CD4-positive, alpha-beta T cell treated with Interleukin-21 for 1 hour (primary cell): ENCODE data around the gene ACKR3.

Experiments used
- DNase-seq: peaks from one replicate; pipeline ENCODE4 v3.0.0-alpha.2; 2020

ACKR3 gene

DNA sequence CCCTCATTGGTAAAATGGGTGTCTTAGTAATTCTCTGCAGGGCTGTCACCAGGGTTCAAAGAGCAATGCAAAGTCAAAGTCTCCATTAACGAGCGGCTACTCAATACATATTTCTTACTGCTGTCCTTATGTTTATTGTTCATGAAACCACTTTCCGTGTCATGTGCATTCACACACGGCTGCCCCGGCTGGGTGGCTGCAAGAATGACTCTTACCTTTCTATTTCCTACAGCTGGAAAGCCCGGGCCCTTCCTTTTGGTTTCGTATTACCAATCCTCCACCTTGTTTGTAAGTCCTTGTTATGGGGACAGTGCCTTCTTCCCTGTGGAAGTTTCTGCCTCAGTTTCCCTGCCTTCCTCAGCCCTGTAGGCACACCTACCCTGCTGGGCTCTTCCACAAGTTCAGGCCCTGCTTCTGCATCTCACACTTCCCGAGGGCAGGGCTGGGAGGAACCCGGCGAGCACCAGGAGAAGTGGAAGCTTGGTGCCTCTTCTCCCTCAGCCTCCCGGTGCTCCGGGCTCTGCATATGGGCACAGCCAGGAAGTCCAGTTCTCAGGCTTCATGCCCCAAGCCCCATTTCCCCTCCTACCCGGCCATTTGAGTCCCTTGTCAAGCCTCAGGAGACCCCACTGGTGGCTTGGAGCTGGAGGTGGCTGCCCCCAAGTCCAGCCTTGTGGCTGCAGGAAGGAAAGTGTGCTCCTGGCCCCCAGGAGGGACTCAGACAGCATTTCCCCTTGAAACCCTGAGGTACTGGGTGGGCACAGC, 18.7 kb upstream of the ACKR3 start:
- no peak for DNase-seq

DNA sequence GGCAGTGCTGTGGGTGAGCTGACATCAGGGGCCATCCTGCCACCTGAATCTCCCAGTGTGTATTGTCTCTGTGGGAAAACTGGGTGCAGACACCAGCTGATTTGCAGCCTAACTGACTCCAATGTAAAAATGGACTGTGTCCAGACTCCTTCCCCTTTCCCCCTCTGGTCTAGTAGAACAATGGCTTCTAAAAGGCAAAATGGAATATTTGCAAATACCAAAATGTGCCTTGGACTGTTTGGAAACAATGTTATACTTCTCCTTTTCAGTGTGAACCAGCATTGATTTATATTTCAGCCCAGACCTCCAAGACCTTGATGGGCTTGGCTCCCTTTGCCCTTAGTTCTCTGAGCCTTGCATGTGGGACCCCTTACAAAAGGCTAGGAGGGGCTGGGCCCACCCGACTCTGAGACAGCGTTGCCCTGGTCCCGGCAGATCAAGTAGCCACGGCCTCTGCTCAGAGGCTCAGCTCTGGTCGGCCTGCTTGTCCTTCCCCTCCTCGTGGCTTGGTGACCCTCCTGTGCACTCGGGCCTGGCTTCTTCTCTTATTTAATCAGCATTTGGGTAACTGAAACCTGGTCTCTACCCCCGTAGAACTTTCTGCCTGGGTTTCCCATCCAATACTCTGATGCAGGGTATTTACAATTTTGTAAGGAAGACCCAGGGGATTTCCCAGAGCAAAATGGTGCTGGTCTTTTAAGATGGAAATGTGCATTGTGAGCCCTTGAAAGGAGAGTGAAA, 18.0 kb upstream of the ACKR3 start:
- no peak for DNase-seq

DNA sequence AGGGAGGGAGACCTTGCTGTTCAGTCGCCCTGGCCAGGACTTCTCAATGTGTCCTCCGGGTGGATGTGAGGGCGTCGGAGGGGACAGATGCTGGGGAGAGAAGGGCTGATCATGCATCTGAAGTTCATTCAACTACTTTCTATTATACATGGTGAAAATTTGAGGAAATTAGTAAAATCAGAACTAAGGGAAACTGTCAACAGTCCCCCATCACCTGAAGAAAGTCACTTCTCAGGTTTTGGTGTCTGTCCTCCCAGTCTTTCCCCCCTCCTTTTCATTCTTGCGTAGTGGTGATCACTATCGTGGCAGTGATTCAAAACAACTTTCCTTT, 17.4 kb upstream of the ACKR3 start:
- no peak for DNase-seq

DNA sequence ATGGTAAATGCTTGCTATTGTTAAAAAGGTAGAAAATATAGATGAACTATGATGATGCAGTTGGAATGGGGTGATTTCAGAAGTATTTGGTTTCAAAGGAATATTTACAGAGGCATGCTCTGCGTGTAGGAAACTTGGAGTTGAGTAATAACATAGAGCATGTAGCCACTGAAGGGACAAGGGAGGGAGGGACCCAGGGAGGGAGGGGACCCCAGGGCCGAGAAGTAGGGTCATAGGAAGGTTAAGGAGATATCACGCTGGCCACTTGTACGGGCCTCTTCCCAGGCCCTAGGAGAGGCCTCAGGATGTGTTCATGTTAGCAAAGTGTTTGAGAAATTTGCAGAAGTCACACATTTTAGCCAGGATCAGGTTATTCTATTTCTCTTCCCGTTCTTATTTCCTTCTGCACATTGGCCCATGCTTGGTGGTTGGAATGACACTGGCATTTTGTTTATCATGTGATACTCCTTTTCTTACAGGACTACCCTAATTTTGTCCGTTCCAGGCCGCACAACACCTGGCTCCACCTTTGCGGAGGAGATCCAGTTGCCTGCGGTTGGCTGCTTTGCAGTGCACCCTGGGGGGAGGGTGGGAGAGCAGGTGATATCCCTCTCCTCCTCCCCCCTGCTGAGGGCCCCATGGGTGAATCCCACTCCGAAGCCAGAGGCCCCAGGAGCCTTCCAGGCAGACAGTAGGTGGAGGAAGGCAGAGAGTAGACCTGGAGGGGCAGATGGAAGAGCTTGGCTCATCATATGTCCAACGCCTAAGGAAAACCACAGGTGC, 16.9 kb upstream of the ACKR3 start:
- DNase-seq: no peak

DNA sequence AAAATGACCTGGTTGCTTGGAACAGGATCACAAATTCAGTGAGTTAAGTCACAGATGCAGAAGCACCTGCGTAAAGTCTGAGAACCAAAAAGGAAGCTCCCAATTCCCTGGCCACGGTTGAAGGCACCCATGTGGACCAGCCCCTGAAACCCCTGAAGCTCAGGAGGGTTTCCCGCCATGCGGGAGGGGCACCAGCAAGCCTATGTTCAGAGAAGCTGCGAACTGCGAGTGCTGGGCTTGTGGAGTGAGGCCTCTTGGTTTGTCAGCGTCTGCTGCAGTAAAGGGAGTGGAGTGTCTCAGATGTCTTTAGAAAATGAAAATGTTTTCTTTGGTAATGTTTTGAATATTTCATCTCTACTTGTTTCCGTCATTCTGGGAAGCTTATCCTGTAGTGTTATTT, 16.1 kb upstream of the ACKR3 start:
- no peak for DNase-seq

GRCh38 chr2:236554629-236555282, 14.9 kb upstream of the ACKR3 start:
- no peak for DNase-seq

- DNase-seq: no peak
Measured at GRCh38 chr2:236555481-236555880, 14.1 kb upstream of the ACKR3 start.

DNA sequence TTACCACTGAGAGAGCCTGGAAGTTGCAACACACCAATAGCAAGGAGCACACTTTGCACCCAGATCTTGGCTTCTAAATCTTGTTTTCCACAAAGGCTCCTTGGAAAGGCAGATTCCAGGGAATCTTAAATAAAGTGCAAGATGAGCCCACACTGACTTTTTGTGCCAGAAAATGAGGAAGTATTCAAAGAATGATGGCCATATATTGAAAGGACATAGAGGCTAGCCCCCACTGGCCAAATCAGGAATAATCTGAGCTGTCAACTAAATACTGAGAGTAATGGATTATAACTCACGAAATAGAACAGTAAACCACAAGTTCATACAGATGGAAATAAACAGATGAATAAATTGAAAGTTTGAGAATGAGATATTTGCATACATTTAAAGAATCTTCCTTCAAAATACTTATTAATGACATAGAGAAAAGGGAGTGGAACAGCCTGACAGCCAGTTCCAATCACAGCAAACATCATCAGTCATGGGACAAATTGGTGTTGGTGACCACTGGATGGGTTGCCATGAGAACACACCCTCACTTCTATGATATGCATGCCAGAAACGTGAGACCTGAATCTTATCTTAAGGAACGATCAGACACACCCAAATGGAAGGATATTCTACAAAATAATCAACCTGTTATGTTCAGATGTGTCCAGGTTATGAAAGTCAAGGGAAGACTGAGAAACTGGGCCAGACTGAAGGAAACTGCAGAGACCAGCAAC, 12.2 kb upstream of the ACKR3 start:
- DNase-seq: no peak

DNA sequence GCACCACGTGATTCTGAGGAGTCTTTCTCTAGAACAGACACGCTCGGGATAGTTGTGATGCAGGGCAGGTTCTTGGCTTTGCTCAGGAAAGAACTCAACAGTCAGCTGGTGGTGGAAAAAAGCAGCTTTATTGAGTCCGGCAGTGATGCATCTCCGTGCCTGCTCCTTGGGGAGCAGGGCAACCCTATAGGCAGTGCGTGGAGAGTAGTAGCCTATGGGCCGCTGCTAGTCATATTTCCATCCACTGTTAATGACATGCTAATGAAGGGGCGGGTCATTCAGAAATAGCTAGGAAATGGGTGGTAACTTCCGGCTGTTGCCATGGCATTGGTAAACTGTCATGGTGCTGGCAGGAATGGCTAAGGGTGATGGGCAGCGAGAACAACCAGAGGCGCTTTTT, 11.6 kb upstream of the ACKR3 start:
- DNase-seq: no peak

GRCh38 chr2:236558993-236559978, 10.3 kb upstream of the ACKR3 start:
- DNase-seq: no peak

- no peak for DNase-seq
Measured at GRCh38 chr2:236561874-236562273, 7.8 kb upstream of the ACKR3 start.

- DNase-seq: no peak
Measured at GRCh38 chr2:236562434-236562833, 7.2 kb upstream of the ACKR3 start.

- DNase-seq: no peak
Measured at GRCh38 chr2:236563953-236564352, 5.7 kb upstream of the ACKR3 start.

DNA sequence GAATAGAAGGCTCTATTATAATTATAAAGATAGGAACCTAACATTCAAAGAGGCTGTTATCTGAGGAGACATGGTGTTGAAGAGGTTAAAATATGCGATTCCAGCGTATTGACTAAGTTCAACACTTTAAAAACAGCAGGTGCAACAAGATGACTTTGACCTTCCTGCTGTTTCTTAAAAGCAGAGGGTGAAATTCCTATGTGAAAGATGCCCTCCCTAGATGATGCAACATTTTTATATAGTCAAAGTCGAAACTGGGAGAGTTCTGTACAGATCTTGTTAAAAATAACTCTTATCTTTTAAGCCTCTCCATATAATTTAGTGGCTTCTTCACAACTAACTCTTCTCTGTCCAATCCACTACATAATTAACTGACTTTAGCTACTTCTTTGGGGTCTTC, 4.4 kb upstream of the ACKR3 start:
- DNase-seq: no peak

DNA sequence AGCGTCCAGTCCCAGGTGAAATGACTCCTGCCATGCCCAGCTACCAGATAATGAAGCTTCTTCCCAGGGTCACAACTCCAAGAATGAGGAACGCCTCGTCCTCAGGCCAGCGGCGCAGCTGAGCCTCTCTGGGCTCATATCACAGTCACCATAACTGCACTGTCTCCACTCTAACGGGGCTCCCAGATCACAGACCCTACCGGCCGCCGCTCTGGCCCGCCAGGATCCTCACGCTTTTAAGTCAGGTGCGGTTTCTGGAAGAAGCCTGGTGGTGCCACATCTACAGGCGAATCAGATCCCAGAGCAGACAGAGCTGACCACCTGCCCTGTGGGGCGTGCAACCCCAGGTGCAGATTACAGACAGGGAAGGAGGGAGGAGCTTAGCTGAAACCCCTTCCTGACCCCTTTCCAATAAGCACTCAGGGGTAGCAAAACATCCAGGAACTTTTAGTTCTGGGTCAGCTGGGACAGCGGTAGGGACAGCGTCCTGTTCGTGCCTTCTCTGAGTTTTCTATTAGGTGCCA, 3.7 kb upstream of the ACKR3 start:
- no peak for DNase-seq

DNA sequence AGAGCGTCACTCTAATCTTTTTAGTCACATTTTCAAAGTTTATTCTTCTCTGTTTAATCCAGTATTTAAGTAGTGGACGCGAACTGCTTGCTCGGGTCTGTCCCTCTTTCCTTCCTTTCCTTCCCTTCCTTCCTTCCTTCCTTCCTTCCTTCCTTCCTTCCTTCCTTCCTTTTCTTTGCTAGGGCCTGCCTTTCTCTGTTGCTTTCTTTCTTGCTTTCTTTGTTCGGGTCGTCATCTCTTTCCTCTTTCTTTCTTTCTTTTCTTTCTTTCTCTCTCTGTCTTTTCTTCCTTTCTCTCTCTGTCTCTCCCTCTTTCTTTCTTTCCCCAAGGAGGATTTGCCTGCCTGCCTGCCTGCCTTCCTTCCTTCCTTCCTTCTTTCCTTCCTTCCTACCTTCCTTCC, 3.0 kb upstream of the ACKR3 start:
- no peak for DNase-seq

- peak; percentile 38 for DNase-seq
Measured at GRCh38 chr2:236568068-236568921, 1.3 kb upstream of the ACKR3 start.

GRCh38 chr2:236568922-236569572, 578 bp upstream of the ACKR3 start:
- no peak for DNase-seq

- no peak for DNase-seq
Measured at GRCh38 chr2:236570081-236570868, 650 bp downstream of the ACKR3 start.
